Measurements from ENCODE around the gene SHANK3. TPM values are rescaled to one million over a fixed set of nuclear protein-coding genes. Genes with fewer than 3 reads are reported as not detected.

Gene SHANK3
- total and polyA plus RNA-seq, 2 of the 8 experiments (the other 6 are each of a cell fraction or from before 2014, with no cell fraction given): 1.5 to 6.0 TPM

GRCh38 chr22:50696799-50697561 lies 24.4 kb downstream of the SHANK3 start (continued):
- TF ChIP-seq RAD21 (IDR thresholded peaks at IDR 0.05 in 1 of 2, conservative IDR thresholded peaks at IDR 0.05 in 1 of 2; ENCODE audit: low read depth in 2 of 2, low read length in 2 of 2): peak in 1 of 2 experiments; percentile 70; a peak in 3 of 4 replicates
